ENCODE results near the gene FGF2.
"Not testable (repeated sequence)": the region's sequence is repeated elsewhere in the genome, so short reads cannot be mapped to it uniquely, and the experiment has no call there.

Gene FGF2

DNA sequence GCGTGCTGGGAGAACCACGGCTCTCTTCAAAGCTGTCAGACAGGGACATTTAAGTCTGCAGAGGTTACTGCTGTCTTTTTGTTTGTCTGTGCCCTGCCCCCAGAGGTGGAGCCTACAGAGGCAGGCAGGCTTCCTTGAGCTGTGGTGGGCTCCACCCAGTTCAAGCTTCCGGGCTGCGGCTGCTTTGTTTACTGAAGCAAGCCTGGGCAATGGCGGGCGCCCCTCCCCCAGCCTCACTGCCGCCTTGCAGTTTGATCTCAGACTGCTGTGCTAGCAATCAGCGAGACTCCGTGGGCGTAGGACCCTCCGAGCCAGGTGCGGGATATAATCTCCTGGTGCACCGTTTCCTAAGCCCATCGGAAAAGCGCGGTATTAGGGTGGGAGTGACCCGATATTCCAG, 118.5 kb downstream of the FGF2 start:
- not testable (repeated sequence) for DNase-seq

GRCh38 chr4:122946142-122946541, 119.5 kb downstream of the FGF2 start:
- no peak for DNase-seq
